Kidney epithelial cell (primary cell): ENCODE results near the gene MBP. TPM values are rescaled to one million over a fixed set of nuclear protein-coding genes. Genes with fewer than 3 reads are reported as not detected.

Experiments
- DNase-seq: peaks from one replicate; pipeline ENCODE4 v3.0.0-alpha.2; 2010; ENCODE audit warnings: low read depth
- H3K27me3 ChIP-seq: 2 replicates; pipeline ENCODE4 v1.6.0; 2011; ENCODE audit warnings: low read length; ENCODE audit not compliant: control insufficient read depth, insufficient read depth
- H3K36me3 ChIP-seq: 2 replicates; pipeline ENCODE4 v1.5.1; 2011; ENCODE audit warnings: low read length; ENCODE audit not compliant: control insufficient read depth, insufficient read depth
- H3K4me3 ChIP-seq: 2 replicates; pipeline ENCODE4 v1.5.1; 2011; ENCODE audit warnings: low read depth, mild to moderate bottlenecking, control low read depth, low read length
- CTCF ChIP-seq: IDR thresholded peaks from 2 replicates; pipeline ENCODE4 v1.5.1; 2011; ENCODE audit warnings: mild to moderate bottlenecking, moderate library complexity, low read length, control low read depth, inconsistent platforms; ENCODE audit not compliant: insufficient read depth, poor library complexity, severe bottlenecking
- total RNA-seq: library from RNA; depleted of rRNA; stranded (reverse); fragments of >200 nt; gene quantifications from 2 replicates; pipeline ENCODE4 v1.2.3, GENCODE V29; 2015

Gene MBP
- total RNA-seq, 1 donor from 2014 or later, result 29.1 TPM

- no peak for TF ChIP-seq CTCF
- Histone ChIP-seq H3K36me3 (peaks cover 1% of the 10 kb centered on the region), H3K27me3 (no peaks in the 10 kb centered on the region), H3K4me3 (no peak overlapping the region)
- no peak for DNase-seq
Measured at GRCh38 chr18:76938619-76939018, 194.0 kb downstream of the MBP start.

- no peak for DNase-seq
- H3K27me3 ChIP-seq, result no peaks in the 10 kb centered on the region
- no peak for TF ChIP-seq CTCF
- H3K36me3 ChIP-seq, result peaks cover 1% of the 10 kb centered on the region
- H3K4me3 ChIP-seq, result no peak overlapping the region
Measured at GRCh38 chr18:76937597-76937996, 195.0 kb downstream of the MBP start.

GRCh38 chr18:76936877-76937276 is 195.7 kb downstream of the MBP start:
- Histone ChIP-seq H3K4me3 (no peak overlapping the region), H3K27me3 (no peaks in the 10 kb centered on the region), H3K36me3 (peaks cover 1% of the 10 kb centered on the region)
- no peak for TF ChIP-seq CTCF
- DNase-seq, result no peak

GRCh38 chr18:76935722-76936337 is 196.8 kb downstream of the MBP start:
- Histone ChIP-seq H3K36me3 (peaks cover 1% of the 10 kb centered on the region), H3K27me3 (no peaks in the 10 kb centered on the region), H3K4me3 (no peak overlapping the region)
- DNase-seq, result no peak
- TF ChIP-seq CTCF, result no peak

GRCh38 chr18:76932026-76932819 is 200.4 kb downstream of the MBP start:
- Histone ChIP-seq H3K36me3 (no peaks in the 10 kb centered on the region), H3K4me3 (no peak overlapping the region), H3K27me3 (no peaks in the 10 kb centered on the region)
- TF ChIP-seq CTCF, result no peak
- DNase-seq, result no peak
